HepG2 (cell line): Measurements from ENCODE around the gene C5AR1. TPM values are rescaled to one million over a fixed set of nuclear protein-coding genes. Genes with fewer than 3 reads are reported as not detected.

Experiments
- BHLHE40 ChIP-seq: IDR thresholded peaks from 2 replicates; pipeline ENCODE4 v1.6.1; 2011; ENCODE audit warnings: low read length, improper control_type of control experiment
- CEBPG ChIP-seq: IDR thresholded peaks from 2 replicates; pipeline ENCODE4 v1.6.1; 2016
- FOXK2 ChIP-seq: fragments of 450-650 bp; IDR thresholded peaks from 2 replicates; pipeline ENCODE4 v1.6.1; 2016
- KDM3A ChIP-seq: IDR thresholded peaks from 2 replicates; pipeline ENCODE4 v1.6.1; 2018; ENCODE audit warnings: low read depth, missing compliant biosample characterization
- MYNN ChIP-seq: sonication (generic); formaldehyde crosslinking; IDR thresholded peaks from 2 replicates; pipeline ENCODE4 v1.4.0; 2020; ENCODE audit warnings: mild to moderate bottlenecking, low read depth, missing genetic modification reagents
- ZSCAN22 ChIP-seq: sonication (generic); formaldehyde crosslinking; IDR thresholded peaks from 2 replicates; pipeline ENCODE4 v1.4.0; 2020; ENCODE audit warnings: mild to moderate bottlenecking, missing genetic modification reagents
- polyA plus RNA-seq, 8 experiments: library from polyadenylated mRNA; depleted of rRNA in 3 of 8; stranded (reverse) in 7 of 8; unstranded in 1 of 8; fragments of >200 nt; fragmentation: Illumina TruSeq in 4 of 8; extraction: Trizol in 4 of 8; gene quantifications; 2 replicates each; pipeline versions ENCODE4 v1.2.1 to v1.2.3, GENCODE V29; 2011 to 2016; ENCODE audit warnings: low read depth in 4 of 8, missing spikeins in 1 of 8, mixed read lengths in 1 of 8; ENCODE audit not compliant: insufficient read depth in 1 of 8
- total RNA-seq, 5 experiments: library from RNA; depleted of rRNA; stranded (reverse); fragments of >200 nt; fragmentation: Illumina TruSeq; extraction: Trizol; gene quantifications; 2 replicates each; pipeline ENCODE4 v1.2.3, GENCODE V29; 2016; ENCODE audit warnings: low read depth in 1 of 5
- TF ChIP-seq, protein P1 (sequence below): sonication (generic); formaldehyde crosslinking; IDR thresholded peaks from 2 replicates; pipeline ENCODE4 v1.5.1; 2020; ENCODE audit warnings: mild to moderate bottlenecking, missing genetic modification reagents, moderate library complexity
- TF ChIP-seq, protein P2 (sequence below): sonication (generic); formaldehyde crosslinking; IDR thresholded peaks from 2 replicates; pipeline ENCODE4 v1.4.0; 2020; ENCODE audit warnings: missing genetic modification reagents
- TF ChIP-seq, protein P3 (sequence below): IDR thresholded peaks from 2 replicates; pipeline ENCODE4 v1.6.1; 2016; ENCODE audit warnings: control low read depth
- TF ChIP-seq, protein P4 (sequence below): sonication (generic); formaldehyde crosslinking; IDR thresholded peaks from 2 replicates; pipeline ENCODE4 v1.4.0; 2020; ENCODE audit warnings: low read depth, mild to moderate bottlenecking, missing genetic modification reagents
- TF ChIP-seq, protein P5 (sequence below): IDR thresholded peaks from 2 replicates; pipeline ENCODE4 v1.6.1; 2012; ENCODE audit warnings: inconsistent platforms
- TF ChIP-seq, protein P6 (sequence below): sonication (generic); formaldehyde crosslinking; IDR thresholded peaks from 2 replicates; pipeline ENCODE4 v1.4.0; 2020; ENCODE audit warnings: low read depth, mild to moderate bottlenecking, missing genetic modification reagents
- TF ChIP-seq, protein P7 (sequence below): sonication (generic); formaldehyde crosslinking; IDR thresholded peaks from 2 replicates; pipeline ENCODE4 v1.5.0; 2020; ENCODE audit warnings: missing genetic modification reagents, mild to moderate bottlenecking, borderline replicate concordance

Gene C5AR1
- total and polyA plus RNA-seq, 2 of the 13 experiments (the other 11 are each of a cell fraction or from before 2014, with no cell fraction given): 0.07 to 1.6 TPM

DNA sequence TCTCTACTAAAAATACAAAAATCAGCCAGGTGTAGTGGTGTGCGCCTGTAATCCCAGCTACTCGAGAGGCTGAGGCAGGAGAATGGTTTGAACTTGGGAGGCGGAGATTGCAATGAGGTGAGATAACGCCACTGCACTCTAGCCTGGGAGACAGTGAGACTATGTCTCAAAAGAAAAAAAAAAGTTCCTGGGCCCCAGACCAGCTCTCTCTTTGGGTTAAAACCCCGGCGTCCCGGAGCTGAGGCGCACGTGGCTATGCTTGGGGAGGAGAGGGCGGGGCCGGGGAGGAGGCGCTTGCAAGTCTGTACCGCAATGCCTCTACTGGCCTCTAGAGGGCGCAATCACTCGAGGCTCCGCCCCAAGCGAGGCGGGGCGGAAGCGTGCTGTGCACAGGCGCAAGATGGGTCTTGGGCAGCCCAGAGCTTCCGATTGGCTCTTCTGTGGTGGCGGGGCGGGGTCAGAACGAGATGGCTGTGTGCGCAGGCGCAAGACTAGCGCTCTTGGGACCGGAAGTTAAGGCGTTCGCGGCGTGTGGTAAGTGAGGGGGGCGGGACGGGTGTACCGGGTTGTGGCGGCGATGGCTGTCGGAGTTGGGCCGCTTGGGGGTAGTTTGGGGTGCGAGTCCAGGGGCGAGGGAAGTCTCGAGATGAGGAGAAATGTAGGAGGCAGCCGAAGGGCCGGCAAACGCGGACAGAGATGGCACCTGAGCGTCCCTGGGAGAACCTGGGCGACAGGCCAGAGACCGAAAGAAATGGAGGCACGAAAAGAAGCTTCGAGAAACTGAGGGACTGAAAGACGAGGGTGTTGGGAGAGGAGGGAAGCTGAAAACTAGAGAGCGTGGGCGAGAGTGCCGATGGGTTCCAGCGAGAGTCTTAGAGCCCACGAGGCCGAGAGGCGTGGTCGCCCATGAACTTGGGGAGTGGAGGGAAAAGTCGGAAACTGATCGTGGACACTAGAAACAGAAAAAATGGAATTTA, 39.4 kb downstream of the C5AR1 start, which contains the start of gene DHX34 (continued):
- TF ChIP-seq ZSCAN22 (no peak), FOXK2 (no peak), BHLHE40 (peak; percentile 76), KDM3A (CRISPR knock-in tag) (no peak), CEBPG (CRISPR knock-in tag) (no peak; the same call in 1 of the 2 replicates), MYNN (no peak)
- TF ChIP-seq, protein P1, sequence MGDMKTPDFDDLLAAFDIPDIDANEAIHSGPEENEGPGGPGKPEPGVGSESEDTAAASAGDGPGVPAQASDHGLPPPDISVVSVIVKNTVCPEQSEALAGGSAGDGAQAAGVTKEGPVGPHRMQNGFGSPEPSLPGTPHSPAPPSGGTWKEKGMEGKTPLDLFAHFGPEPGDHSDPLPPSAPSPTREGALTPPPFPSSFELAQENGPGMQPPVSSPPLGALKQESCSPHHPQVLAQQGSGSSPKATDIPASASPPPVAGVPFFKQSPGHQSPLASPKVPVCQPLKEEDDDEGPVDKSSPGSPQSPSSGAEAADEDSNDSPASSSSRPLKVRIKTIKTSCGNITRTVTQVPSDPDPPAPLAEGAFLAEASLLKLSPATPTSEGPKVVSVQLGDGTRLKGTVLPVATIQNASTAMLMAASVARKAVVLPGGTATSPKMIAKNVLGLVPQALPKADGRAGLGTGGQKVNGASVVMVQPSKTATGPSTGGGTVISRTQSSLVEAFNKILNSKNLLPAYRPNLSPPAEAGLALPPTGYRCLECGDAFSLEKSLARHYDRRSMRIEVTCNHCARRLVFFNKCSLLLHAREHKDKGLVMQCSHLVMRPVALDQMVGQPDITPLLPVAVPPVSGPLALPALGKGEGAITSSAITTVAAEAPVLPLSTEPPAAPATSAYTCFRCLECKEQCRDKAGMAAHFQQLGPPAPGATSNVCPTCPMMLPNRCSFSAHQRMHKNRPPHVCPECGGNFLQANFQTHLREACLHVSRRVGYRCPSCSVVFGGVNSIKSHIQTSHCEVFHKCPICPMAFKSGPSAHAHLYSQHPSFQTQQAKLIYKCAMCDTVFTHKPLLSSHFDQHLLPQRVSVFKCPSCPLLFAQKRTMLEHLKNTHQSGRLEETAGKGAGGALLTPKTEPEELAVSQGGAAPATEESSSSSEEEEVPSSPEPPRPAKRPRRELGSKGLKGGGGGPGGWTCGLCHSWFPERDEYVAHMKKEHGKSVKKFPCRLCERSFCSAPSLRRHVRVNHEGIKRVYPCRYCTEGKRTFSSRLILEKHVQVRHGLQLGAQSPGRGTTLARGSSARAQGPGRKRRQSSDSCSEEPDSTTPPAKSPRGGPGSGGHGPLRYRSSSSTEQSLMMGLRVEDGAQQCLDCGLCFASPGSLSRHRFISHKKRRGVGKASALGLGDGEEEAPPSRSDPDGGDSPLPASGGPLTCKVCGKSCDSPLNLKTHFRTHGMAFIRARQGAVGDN (CRISPR knock-in tag): peak; percentile 94
- TF ChIP-seq, protein P2, sequence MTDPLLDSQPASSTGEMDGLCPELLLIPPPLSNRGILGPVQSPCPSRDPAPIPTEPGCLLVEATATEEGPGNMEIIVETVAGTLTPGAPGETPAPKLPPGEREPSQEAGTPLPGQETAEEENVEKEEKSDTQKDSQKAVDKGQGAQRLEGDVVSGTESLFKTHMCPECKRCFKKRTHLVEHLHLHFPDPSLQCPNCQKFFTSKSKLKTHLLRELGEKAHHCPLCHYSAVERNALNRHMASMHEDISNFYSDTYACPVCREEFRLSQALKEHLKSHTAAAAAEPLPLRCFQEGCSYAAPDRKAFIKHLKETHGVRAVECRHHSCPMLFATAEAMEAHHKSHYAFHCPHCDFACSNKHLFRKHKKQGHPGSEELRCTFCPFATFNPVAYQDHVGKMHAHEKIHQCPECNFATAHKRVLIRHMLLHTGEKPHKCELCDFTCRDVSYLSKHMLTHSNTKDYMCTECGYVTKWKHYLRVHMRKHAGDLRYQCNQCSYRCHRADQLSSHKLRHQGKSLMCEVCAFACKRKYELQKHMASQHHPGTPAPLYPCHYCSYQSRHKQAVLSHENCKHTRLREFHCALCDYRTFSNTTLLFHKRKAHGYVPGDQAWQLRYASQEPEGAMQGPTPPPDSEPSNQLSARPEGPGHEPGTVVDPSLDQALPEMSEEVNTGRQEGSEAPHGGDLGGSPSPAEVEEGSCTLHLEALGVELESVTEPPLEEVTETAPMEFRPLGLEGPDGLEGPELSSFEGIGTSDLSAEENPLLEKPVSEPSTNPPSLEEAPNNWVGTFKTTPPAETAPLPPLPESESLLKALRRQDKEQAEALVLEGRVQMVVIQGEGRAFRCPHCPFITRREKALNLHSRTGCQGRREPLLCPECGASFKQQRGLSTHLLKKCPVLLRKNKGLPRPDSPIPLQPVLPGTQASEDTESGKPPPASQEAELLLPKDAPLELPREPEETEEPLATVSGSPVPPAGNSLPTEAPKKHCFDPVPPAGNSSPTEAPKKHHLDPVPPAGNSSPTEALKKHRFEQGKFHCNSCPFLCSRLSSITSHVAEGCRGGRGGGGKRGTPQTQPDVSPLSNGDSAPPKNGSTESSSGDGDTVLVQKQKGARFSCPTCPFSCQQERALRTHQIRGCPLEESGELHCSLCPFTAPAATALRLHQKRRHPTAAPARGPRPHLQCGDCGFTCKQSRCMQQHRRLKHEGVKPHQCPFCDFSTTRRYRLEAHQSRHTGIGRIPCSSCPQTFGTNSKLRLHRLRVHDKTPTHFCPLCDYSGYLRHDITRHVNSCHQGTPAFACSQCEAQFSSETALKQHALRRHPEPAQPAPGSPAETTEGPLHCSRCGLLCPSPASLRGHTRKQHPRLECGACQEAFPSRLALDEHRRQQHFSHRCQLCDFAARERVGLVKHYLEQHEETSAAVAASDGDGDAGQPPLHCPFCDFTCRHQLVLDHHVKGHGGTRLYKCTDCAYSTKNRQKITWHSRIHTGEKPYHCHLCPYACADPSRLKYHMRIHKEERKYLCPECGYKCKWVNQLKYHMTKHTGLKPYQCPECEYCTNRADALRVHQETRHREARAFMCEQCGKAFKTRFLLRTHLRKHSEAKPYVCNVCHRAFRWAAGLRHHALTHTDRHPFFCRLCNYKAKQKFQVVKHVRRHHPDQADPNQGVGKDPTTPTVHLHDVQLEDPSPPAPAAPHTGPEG (CRISPR knock-in tag): no peak
- TF ChIP-seq, protein P3, sequence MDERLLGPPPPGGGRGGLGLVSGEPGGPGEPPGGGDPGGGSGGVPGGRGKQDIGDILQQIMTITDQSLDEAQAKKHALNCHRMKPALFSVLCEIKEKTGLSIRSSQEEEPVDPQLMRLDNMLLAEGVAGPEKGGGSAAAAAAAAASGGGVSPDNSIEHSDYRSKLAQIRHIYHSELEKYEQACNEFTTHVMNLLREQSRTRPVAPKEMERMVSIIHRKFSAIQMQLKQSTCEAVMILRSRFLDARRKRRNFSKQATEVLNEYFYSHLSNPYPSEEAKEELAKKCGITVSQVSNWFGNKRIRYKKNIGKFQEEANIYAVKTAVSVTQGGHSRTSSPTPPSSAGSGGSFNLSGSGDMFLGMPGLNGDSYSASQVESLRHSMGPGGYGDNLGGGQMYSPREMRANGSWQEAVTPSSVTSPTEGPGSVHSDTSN (CRISPR knock-in tag): no peak
- TF ChIP-seq, protein P4, sequence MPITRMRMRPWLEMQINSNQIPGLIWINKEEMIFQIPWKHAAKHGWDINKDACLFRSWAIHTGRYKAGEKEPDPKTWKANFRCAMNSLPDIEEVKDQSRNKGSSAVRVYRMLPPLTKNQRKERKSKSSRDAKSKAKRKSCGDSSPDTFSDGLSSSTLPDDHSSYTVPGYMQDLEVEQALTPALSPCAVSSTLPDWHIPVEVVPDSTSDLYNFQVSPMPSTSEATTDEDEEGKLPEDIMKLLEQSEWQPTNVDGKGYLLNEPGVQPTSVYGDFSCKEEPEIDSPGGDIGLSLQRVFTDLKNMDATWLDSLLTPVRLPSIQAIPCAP (CRISPR knock-in tag): 0 out of 2 replicates have a peak, but pooled peaks have one; percentile 48
- TF ChIP-seq, protein P5, sequence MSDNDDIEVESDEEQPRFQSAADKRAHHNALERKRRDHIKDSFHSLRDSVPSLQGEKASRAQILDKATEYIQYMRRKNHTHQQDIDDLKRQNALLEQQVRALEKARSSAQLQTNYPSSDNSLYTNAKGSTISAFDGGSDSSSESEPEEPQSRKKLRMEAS: peak; percentile 94
- TF ChIP-seq, protein P6, sequence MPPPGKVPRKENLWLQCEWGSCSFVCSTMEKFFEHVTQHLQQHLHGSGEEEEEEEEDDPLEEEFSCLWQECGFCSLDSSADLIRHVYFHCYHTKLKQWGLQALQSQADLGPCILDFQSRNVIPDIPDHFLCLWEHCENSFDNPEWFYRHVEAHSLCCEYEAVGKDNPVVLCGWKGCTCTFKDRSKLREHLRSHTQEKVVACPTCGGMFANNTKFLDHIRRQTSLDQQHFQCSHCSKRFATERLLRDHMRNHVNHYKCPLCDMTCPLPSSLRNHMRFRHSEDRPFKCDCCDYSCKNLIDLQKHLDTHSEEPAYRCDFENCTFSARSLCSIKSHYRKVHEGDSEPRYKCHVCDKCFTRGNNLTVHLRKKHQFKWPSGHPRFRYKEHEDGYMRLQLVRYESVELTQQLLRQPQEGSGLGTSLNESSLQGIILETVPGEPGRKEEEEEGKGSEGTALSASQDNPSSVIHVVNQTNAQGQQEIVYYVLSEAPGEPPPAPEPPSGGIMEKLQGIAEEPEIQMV (CRISPR knock-in tag): no peak; the same call in 1 of the 2 replicates
- TF ChIP-seq, protein P7, sequence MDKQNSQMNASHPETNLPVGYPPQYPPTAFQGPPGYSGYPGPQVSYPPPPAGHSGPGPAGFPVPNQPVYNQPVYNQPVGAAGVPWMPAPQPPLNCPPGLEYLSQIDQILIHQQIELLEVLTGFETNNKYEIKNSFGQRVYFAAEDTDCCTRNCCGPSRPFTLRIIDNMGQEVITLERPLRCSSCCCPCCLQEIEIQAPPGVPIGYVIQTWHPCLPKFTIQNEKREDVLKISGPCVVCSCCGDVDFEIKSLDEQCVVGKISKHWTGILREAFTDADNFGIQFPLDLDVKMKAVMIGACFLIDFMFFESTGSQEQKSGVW (CRISPR knock-in tag): no peak
